Endothelial cell (in vitro differentiated cells): ENCODE measurements around the gene FYTTD1. TPM values are rescaled to one million over a fixed set of nuclear protein-coding genes. Genes with fewer than 3 reads are reported as not detected.

Source experiments
- DNase-seq: peaks from one replicate; pipeline ENCODE4 v3.0.0; 2021; ENCODE audit warnings: low spot score
- H3K27ac Mint-ChIP-seq: one replicate; pipeline ENCODE4 v1.8.0; 2021; ENCODE audit warnings: mixed read lengths, inconsistent platforms; ENCODE audit not compliant: unreplicated experiment
- H3K27me3 Mint-ChIP-seq: one replicate; pipeline ENCODE4 v1.8.0; 2021; ENCODE audit warnings: mild to moderate bottlenecking, moderate library complexity, mixed read lengths, inconsistent platforms; ENCODE audit not compliant: unreplicated experiment
- H3K36me3 Mint-ChIP-seq: one replicate; pipeline ENCODE4 v1.8.0; 2021; ENCODE audit warnings: mild to moderate bottlenecking, low read depth, mixed read lengths, inconsistent platforms; ENCODE audit not compliant: unreplicated experiment
- H3K4me1 Mint-ChIP-seq: one replicate; pipeline ENCODE4 v1.8.0; 2021; ENCODE audit warnings: mild to moderate bottlenecking, mixed read lengths, inconsistent platforms; ENCODE audit not compliant: unreplicated experiment
- H3K4me3 Mint-ChIP-seq: one replicate; pipeline ENCODE4 v1.8.0; 2021; ENCODE audit warnings: mild to moderate bottlenecking, mixed read lengths, inconsistent platforms; ENCODE audit not compliant: unreplicated experiment
- H3K9me3 Mint-ChIP-seq: one replicate; pipeline ENCODE4 v1.8.0; 2021; ENCODE audit warnings: mixed read lengths, inconsistent platforms; ENCODE audit not compliant: unreplicated experiment
- CTCF ChIP-seq: fragments of 200-600 bp; sonication (generic); IDR thresholded peaks from one replicate; pipeline ENCODE4 v1.5.0; 2021; ENCODE audit warnings: antibody characterized with exemption; ENCODE audit not compliant: unreplicated experiment
- total RNA-seq: library from RNA; stranded (reverse); fragmentation: NEBNext Ultra II Directional; extraction: Animal tissue kit (Norgen Biotek cat#: 25700); gene quantifications from one replicate; pipeline ENCODE4 v1.2.1, GENCODE V29; 2021; ENCODE audit not compliant: unreplicated experiment

FYTTD1 gene
- total RNA-seq, 1 donor from 2014 or later = 65.3 TPM

GRCh38 chr3:197737319-197737649 is 12.4 kb upstream of the FYTTD1 start:
- Mint-ChIP-seq H3K27ac (peak overlapping the region; percentile 9), H3K4me1 (peaks cover 23% of the 10 kb centered on the region), H3K27me3 (peaks cover 6% of the 10 kb centered on the region), H3K36me3 (peaks cover 6% of the 10 kb centered on the region), H3K9me3 (no peaks in the 10 kb centered on the region), H3K4me3 (peak overlapping the region; percentile 93)
- no peak for TF ChIP-seq CTCF
- DNase-seq = no peak

DNA sequence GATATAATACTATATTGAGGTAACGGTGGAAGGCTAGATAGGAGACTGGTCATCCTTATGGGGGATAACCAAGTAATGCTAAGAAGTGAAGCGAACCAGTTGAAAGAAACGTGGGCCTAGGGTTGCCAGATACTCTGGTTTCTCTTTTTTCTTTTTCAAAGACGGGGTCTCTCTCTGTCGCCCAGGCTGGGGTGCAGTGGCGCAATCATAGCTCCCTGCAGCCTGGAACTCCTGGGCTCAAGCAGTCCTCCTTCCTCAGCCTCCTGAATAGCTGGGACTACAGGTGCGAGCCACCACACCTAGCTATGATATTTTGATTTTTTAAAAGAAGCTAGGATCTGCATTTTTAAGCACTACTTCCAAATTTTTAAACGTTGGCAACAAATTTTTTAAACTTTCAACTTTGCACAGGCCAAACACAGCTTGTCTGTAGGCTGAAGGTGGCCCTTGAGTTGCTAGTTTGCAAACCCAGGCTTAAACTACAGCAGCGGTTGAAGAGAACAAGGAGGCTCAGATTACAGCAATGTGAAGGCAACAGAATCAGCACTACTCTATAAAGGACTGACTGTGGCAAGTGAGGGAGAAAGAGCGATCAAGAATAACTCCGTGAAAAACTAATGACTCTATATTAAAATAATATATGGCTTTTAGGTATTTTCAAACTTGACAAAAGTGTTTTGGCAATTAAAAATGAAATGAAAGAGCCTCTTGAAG is 11.8 kb upstream of the FYTTD1 start:
- Mint-ChIP-seq H3K27ac (no peak overlapping the region), H3K9me3 (no peaks in the 10 kb centered on the region), H3K36me3 (peaks cover 6% of the 10 kb centered on the region), H3K4me1 (peaks cover 20% of the 10 kb centered on the region), H3K27me3 (peaks cover 6% of the 10 kb centered on the region), H3K4me3 (peak overlapping the region; percentile 93)
- DNase-seq = no peak
- no peak for TF ChIP-seq CTCF

- Mint-ChIP-seq H3K4me1 (no peaks in the 10 kb centered on the region), H3K27ac (no peak overlapping the region), H3K9me3 (no peaks in the 10 kb centered on the region), H3K36me3 (no peaks in the 10 kb centered on the region), H3K4me3 (no peak overlapping the region), H3K27me3 (peaks cover 2% of the 10 kb centered on the region)
- TF ChIP-seq CTCF = no peak
- DNase-seq = no peak
Measured at GRCh38 chr3:197742787-197743186, 6.9 kb upstream of the FYTTD1 start.

DNA sequence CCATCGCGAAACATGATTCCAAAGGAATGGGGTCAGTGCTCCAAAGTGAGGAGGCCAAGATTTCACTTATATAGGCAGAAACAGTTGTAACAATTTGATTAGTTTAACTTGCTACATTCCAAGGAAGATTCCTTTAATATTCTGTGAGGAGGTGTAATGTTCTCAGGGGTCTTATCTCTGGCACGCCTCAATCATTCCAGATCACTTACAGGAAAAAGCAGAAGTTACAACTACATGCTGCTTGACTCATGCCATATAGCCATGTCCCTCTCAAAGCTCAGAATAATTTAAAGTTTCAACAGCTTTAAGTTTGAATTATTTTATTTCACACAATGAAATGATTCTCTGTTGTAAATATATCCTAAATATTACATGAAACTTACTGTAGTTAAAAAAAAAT is 3.5 kb upstream of the FYTTD1 start:
- DNase-seq = no peak
- Mint-ChIP-seq H3K27ac (no peak overlapping the region), H3K4me1 (peaks cover 11% of the 10 kb centered on the region), H3K4me3 (no peak overlapping the region), H3K9me3 (no peaks in the 10 kb centered on the region), H3K27me3 (no peaks in the 10 kb centered on the region), H3K36me3 (peaks cover 9% of the 10 kb centered on the region)
- no peak for TF ChIP-seq CTCF

DNA sequence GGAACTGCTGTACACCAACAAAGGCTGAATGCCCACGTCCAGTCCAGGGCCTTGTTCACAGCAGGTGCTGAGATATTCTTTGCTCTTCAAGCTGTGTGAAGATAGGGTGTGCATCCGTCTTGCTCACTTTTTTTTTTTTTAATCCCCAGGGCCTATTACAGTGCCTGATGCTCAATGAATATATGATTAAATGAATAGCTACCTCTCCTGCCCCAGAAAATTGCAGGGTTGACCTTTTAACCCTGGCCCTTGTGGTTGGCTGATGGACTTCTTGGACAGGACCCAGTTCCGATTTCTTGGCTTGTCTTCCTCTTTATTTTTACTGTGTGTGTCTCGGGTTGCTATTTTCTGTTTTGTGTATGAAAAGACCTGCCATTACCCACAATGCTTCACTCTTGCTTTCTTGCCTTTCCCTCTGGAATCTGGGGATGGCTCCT is 2.9 kb upstream of the FYTTD1 start:
- H3K4me3 Mint-ChIP-seq = no peak overlapping the region

More for the DNA sequence above, 2.9 kb upstream of the FYTTD1 start:
- H3K27ac Mint-ChIP-seq = no peak overlapping the region
- peaks cover 9% of the 10 kb centered on the region for H3K36me3 Mint-ChIP-seq
- TF ChIP-seq CTCF = no peak
- DNase-seq = no peak
- no peaks in the 10 kb centered on the region for H3K9me3 Mint-ChIP-seq
- no peaks in the 10 kb centered on the region for H3K27me3 Mint-ChIP-seq
- peaks cover 14% of the 10 kb centered on the region for H3K4me1 Mint-ChIP-seq
